CD4-positive, alpha-beta T cell (primary cell): ENCODE measurements around the gene VCAN. TPM values are rescaled to one million over a fixed set of nuclear protein-coding genes. Genes with fewer than 3 reads are reported as not detected.

ENCODE experiments used
- ATAC-seq: fragments of 200-7000 bp; cut with Tn5 transposase; one replicate; pipeline ENCODE4 v1.10.0; 2022; ENCODE audit warnings: mild to moderate bottlenecking; ENCODE audit not compliant: poor library complexity
- CTCF ChIA-PET: fragments of 350-600 bp; sonication (Branson Sonifier 250); formaldehyde crosslinking; loops from one replicate; lab custom pipeline; 2021; ENCODE audit warnings: antibody characterized with exemption, inconsistent platforms; lab: Charles Lee
- POLR2A ChIA-PET: fragments of 350-600 bp; sonication (Branson Sonifier 250); formaldehyde crosslinking; loops from one replicate; lab custom pipeline; 2021; ENCODE audit warnings: antibody characterized with exemption, inconsistent platforms; lab: Charles Lee
- DNase-seq, 14 experiments: peaks; one replicate each; pipeline ENCODE4 v3.0.0-alpha.2; 2013 to 2020; ENCODE audit warnings: mixed read lengths in 2 of 14
- H3K27ac ChIP-seq, 2 donors: one replicate each; pipeline versions ENCODE4 v1.5.1 to v1.7.0; 2013; ENCODE audit warnings: low read length in 2 of 2, low read depth in 1 of 2, mild to moderate bottlenecking in 1 of 2
- H3K27me3 ChIP-seq, 2 experiments: 1 replicate in 1 of 2; 2 replicates in 1 of 2; pipeline versions ENCODE4 v1.6.1 to v1.7.0; 2013; ENCODE audit warnings: low read length in 2 of 2, control low read depth in 1 of 2, mild to moderate bottlenecking in 1 of 2, moderate library complexity in 1 of 2; ENCODE audit not compliant: insufficient read depth in 2 of 2, control insufficient read depth in 1 of 2
- H3K36me3 ChIP-seq: one replicate; pipeline ENCODE4 v1.6.1; 2013; ENCODE audit warnings: low read length, control low read depth; ENCODE audit not compliant: insufficient read depth
- H3K4me1 ChIP-seq: one replicate; pipeline ENCODE4 v1.6.1; 2013; ENCODE audit warnings: low read length, control low read depth; ENCODE audit not compliant: insufficient read depth
- H3K4me3 ChIP-seq: one replicate; pipeline ENCODE4 v1.5.1; 2013; ENCODE audit warnings: mild to moderate bottlenecking, low read length, moderate library complexity
- H3K9me3 ChIP-seq, 2 experiments: 1 replicate in 1 of 2; 2 replicates in 1 of 2; pipeline versions ENCODE4 v1.6.1 to v1.7.0; 2013; ENCODE audit warnings: low read length in 2 of 2, mild to moderate bottlenecking in 2 of 2, control low read depth in 1 of 2, moderate library complexity in 1 of 2; ENCODE audit not compliant: control insufficient read depth in 1 of 2, insufficient read depth in 1 of 2
- H3K27ac Mint-ChIP-seq: one replicate; pipeline ENCODE4 v1.8.0; 2020; ENCODE audit warnings: mixed read lengths
- H3K27me3 Mint-ChIP-seq: one replicate; pipeline ENCODE4 v1.8.0; 2021; ENCODE audit warnings: mixed read lengths
- H3K36me3 Mint-ChIP-seq: one replicate; pipeline ENCODE4 v1.8.0; 2021; ENCODE audit warnings: low read depth, mixed read lengths
- H3K4me1 Mint-ChIP-seq: one replicate; pipeline ENCODE4 v1.8.0; 2021; ENCODE audit warnings: low read depth, mixed read lengths
- H3K4me3 Mint-ChIP-seq: one replicate; pipeline ENCODE4 v1.8.0; 2020; ENCODE audit warnings: mild to moderate bottlenecking, mixed read lengths
- H3K9me3 Mint-ChIP-seq: one replicate; pipeline ENCODE4 v1.8.0; 2020; ENCODE audit warnings: mixed read lengths
- intact Hi-C, 2 experiments: fragments of 100-400 bp; cut with DNase I in 1 of 2; cut with micrococcal nuclease in 1 of 2; formaldehyde crosslinking; loops; one replicate each; pipeline versions ENCODE4 v1.15.1 to v1.9.0; 2023 to 2025; cut with DNase I, micrococcal nuclease
- total RNA-seq, 174 experiments: library from RNA in 2 of 174; stranded (reverse) in 2 of 174; gene quantifications; one replicate each; pipeline ENCODE4 v1.2.3 and lab custom pipeline; 2021 to 2026
- TF ChIP-seq, protein P1 (sequence below): fragments of 200-600 bp; IDR thresholded peaks from one replicate; pipeline ENCODE4 v1.8.0; 2022; ENCODE audit warnings: antibody characterized with exemption, mild to moderate bottlenecking

The VCAN gene
- total RNA-seq, 2 experiments from 2014 or later = 6.4 to 7.1 TPM

DNA sequence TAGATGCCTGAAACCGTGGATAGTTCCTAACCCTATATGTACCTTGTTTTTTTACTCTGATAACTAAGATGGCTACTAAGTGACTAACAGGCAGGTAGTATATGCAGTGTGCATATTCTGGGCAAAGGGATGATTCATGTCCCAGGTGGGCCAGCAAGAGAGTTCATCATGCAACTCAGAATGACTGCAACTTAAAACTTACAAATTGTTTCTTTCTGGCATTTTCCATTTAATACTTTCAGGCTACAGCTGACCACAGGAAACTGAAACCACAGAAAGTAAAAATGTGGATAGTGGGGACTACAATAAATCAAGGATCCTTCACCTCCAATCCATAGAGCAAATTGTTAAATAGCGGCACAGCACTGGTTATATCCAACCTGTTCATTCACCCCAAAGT lies 30.7 kb upstream of the VCAN start:
- H3K9me3 Mint-ChIP-seq = no peaks in the 10 kb centered on the region
- no peaks in the 10 kb centered on the region for H3K27me3 ChIP-seq
- H3K27me3 Mint-ChIP-seq = no peaks in the 10 kb centered on the region
- no peak overlapping the region for H3K4me3 ChIP-seq
- CTCF ChIA-PET = no interaction called here
- TF ChIP-seq, protein P1, sequence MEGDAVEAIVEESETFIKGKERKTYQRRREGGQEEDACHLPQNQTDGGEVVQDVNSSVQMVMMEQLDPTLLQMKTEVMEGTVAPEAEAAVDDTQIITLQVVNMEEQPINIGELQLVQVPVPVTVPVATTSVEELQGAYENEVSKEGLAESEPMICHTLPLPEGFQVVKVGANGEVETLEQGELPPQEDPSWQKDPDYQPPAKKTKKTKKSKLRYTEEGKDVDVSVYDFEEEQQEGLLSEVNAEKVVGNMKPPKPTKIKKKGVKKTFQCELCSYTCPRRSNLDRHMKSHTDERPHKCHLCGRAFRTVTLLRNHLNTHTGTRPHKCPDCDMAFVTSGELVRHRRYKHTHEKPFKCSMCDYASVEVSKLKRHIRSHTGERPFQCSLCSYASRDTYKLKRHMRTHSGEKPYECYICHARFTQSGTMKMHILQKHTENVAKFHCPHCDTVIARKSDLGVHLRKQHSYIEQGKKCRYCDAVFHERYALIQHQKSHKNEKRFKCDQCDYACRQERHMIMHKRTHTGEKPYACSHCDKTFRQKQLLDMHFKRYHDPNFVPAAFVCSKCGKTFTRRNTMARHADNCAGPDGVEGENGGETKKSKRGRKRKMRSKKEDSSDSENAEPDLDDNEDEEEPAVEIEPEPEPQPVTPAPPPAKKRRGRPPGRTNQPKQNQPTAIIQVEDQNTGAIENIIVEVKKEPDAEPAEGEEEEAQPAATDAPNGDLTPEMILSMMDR = no peak
- DNase-seq (no peak), ATAC-seq (no peak)
- H3K4me3 Mint-ChIP-seq = no peak overlapping the region
- no peaks in the 10 kb centered on the region for H3K4me1 ChIP-seq
- H3K4me1 Mint-ChIP-seq = no peaks in the 10 kb centered on the region
- H3K27ac Mint-ChIP-seq = no peak overlapping the region
- no peak overlapping the region for H3K27ac ChIP-seq
- peaks cover 0 to 7% of the 10 kb centered on the region in 2 experiments for H3K9me3 ChIP-seq
- intact Hi-C loops = no loop called here
- no peaks in the 10 kb centered on the region for H3K36me3 ChIP-seq
- POLR2A ChIA-PET = no interaction called here
- no peaks in the 10 kb centered on the region for H3K36me3 Mint-ChIP-seq

DNA sequence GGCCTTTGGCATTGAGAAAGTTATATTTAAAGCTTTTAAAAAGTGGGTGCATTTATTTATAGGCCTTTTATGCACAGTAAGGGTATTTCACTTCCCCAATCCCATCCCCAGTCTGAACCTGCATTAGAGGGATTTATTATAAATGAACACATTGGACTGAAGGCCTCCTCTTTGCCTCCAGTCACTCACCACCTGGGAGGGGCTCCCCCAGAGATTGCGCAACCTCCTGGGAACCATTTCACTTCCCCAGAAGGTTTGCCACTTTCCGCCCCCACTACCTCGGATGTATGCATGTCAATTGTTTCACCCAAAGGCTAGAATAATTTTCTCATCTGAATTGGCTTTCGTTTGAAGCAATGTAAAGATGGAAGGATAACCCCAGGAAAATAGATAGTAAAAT lies 29.8 kb upstream of the VCAN start:
- TF ChIP-seq, protein P1 = no peak
- Histone ChIP-seq H3K4me3 (no peak overlapping the region), H3K9me3 (peaks cover 0 to 7% of the 10 kb centered on the region in 2 experiments), H3K36me3 (no peaks in the 10 kb centered on the region), H3K4me1 (no peaks in the 10 kb centered on the region), H3K27me3 (no peaks in the 10 kb centered on the region), H3K27ac (no peak overlapping the region)
- Mint-ChIP-seq H3K27ac (no peak overlapping the region), H3K36me3 (no peaks in the 10 kb centered on the region), H3K9me3 (no peaks in the 10 kb centered on the region), H3K4me1 (no peaks in the 10 kb centered on the region), H3K27me3 (no peaks in the 10 kb centered on the region), H3K4me3 (no peak overlapping the region)
- POLR2A ChIA-PET = no interaction called here
- intact Hi-C loops = no loop called here
- CTCF ChIA-PET = no interaction called here
- ATAC-seq = no peak
- DNase-seq = no peak

GRCh38 chr5:83443534-83443933 lies 28.0 kb upstream of the VCAN start:
- no peaks in the 10 kb centered on the region for H3K9me3 Mint-ChIP-seq
- intact Hi-C loops = no loop called here
- Histone ChIP-seq H3K4me1 (no peaks in the 10 kb centered on the region), H3K9me3 (no peaks in the 10 kb centered on the region), H3K36me3 (no peaks in the 10 kb centered on the region), H3K4me3 (no peak overlapping the region), H3K27me3 (no peaks in the 10 kb centered on the region), H3K27ac (no peak overlapping the region)
- ATAC-seq (no peak), DNase-seq (no peak)
- CTCF ChIA-PET = no interaction called here
- H3K27ac Mint-ChIP-seq = no peak overlapping the region
- TF ChIP-seq, protein P1 = no peak
- no peaks in the 10 kb centered on the region for H3K36me3 Mint-ChIP-seq
- no peaks in the 10 kb centered on the region for H3K4me1 Mint-ChIP-seq
- POLR2A ChIA-PET = no interaction called here
- H3K4me3 Mint-ChIP-seq = no peak overlapping the region
- H3K27me3 Mint-ChIP-seq = no peaks in the 10 kb centered on the region
